GM12875 (cell line): ENCODE measurements around the gene CACFD1.

Experiments
- H3K4me3 ChIP-seq: one replicate; pipeline ENCODE4 v1.5.1; 2011; ENCODE audit warnings: low read depth, low read length, control low read depth
- CTCF ChIP-seq: IDR thresholded peaks from 2 replicates; pipeline ENCODE4 v1.5.1; 2011; ENCODE audit warnings: low read depth, mild to moderate bottlenecking, control low read depth, inconsistent platforms, low read length, moderate library complexity, borderline replicate concordance; ENCODE audit not compliant: insufficient read depth

The CACFD1 gene

GRCh38 chr9:133516256-133516960 is 56.6 kb downstream of the CACFD1 start:
- no peak for TF ChIP-seq CTCF
- no peak overlapping the region for H3K4me3 ChIP-seq

- H3K4me3 ChIP-seq = no peak overlapping the region
- no peak for TF ChIP-seq CTCF
Observed at GRCh38 chr9:133516961-133517350, 57.2 kb downstream of the CACFD1 start.

GRCh38 chr9:133517711-133518110 is 57.9 kb downstream of the CACFD1 start:
- no peak overlapping the region for H3K4me3 ChIP-seq
- no peak for TF ChIP-seq CTCF

- no peak for TF ChIP-seq CTCF
- H3K4me3 ChIP-seq = no peak overlapping the region
Observed at GRCh38 chr9:133518200-133518599, 58.4 kb downstream of the CACFD1 start.

GRCh38 chr9:133518706-133519449 is 59.1 kb downstream of the CACFD1 start:
- H3K4me3 ChIP-seq = no peak overlapping the region
- TF ChIP-seq CTCF = no peak

GRCh38 chr9:133519693-133520092 is 59.9 kb downstream of the CACFD1 start:
- no peak for TF ChIP-seq CTCF
- no peak overlapping the region for H3K4me3 ChIP-seq
